Body of pancreas (tissue), 4 donors: Measurements from ENCODE around the gene SLC35F3.

Source experiments
- POLR2A ChIP-seq, 3 donors: fragments of 450-650 bp; IDR thresholded peaks; one replicate each; pipeline ENCODE4 v1.6.1; 2016; ENCODE audit warnings: antibody characterized with exemption in 3 of 3, mild to moderate bottlenecking in 2 of 3
- TF ChIP-seq, protein P1 (sequence below), 7 experiments: fragments of 450-650 bp in 4 of 7; fragments of 200-600 bp in 3 of 7; sonication (generic) in 3 of 7; IDR thresholded peaks; one replicate each; pipeline ENCODE4 v1.5.1; 2016 to 2019; ENCODE audit warnings: antibody characterized with exemption in 7 of 7

DNA sequence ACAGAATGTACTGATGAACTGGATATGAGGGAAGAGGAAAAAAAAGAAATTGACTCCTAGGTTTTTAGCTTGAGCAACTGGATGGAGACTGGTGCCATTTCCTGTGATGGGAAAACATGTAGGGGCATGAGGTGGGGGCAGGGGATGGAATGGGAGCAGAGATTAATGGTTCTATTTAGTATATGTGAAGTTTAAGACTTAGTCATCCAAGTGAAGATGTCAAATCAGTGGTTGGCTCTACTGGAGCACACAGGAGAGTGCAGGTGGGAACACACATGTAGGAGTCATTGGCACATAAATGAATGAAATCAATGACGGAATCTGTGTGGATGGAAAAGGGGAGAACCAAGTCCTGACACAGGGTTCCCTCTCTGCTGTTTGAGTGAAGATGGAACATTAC, 244.3 kb downstream of the SLC35F3 start:
- TF ChIP-seq, protein P1, sequence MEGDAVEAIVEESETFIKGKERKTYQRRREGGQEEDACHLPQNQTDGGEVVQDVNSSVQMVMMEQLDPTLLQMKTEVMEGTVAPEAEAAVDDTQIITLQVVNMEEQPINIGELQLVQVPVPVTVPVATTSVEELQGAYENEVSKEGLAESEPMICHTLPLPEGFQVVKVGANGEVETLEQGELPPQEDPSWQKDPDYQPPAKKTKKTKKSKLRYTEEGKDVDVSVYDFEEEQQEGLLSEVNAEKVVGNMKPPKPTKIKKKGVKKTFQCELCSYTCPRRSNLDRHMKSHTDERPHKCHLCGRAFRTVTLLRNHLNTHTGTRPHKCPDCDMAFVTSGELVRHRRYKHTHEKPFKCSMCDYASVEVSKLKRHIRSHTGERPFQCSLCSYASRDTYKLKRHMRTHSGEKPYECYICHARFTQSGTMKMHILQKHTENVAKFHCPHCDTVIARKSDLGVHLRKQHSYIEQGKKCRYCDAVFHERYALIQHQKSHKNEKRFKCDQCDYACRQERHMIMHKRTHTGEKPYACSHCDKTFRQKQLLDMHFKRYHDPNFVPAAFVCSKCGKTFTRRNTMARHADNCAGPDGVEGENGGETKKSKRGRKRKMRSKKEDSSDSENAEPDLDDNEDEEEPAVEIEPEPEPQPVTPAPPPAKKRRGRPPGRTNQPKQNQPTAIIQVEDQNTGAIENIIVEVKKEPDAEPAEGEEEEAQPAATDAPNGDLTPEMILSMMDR (IDR thresholded peaks at IDR 0.05) = no peak
- TF ChIP-seq POLR2A (IDR thresholded peaks at IDR 0.05) = no peak
